Measurements from ENCODE around the gene SSUH2.

Gene SSUH2

DNA sequence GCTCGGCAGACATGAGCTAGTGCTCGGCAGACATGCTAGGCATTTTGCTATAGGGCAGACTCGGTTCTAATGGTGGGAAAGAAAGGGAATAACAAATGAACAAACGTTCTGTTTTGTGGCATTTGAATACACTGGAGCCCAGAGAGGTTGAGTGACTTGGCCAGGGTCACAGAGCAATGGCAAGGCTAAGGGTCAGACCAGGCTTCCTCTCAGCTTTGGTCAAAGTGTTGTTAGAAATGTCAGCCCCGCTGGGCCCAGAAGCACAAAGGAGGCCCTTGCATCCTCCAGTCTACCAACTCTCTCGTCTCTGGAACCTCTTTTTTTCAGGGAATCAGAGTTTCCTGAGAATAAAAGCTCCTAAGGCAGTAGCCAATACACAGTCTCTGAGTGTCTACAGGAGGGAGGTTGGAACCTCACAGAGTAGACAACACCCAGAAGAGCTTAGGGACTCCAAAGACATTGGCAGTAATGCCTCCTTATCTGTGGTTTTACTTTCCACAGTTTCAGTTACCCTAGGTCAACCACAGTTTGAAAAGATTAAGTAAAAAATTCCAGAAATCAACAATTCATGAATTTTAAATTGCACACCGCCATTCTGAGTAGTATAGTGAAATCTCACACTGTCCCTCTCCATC lies 47.3 kb downstream of the SSUH2 start:
- no peaks in the 10 kb centered on the region for H3K36me3 ChIP-seq (ENCODE audit: control insufficient read depth in 1 of 2, insufficient read depth in 2 of 2, low read depth in 1 of 2, low read length in 2 of 2)
- H2BK15ac ChIP-seq (ENCODE audit: low read depth, poor library complexity, severe bottlenecking), result no peak overlapping the region
- H3K4ac ChIP-seq (ENCODE audit: low read depth in 1 of 2, low read length in 2 of 2), result peak overlapping the region in 1 of 2 experiments; percentile 20
- H4K8ac ChIP-seq (ENCODE audit: low read length), result no peak overlapping the region
- H3K27me3 ChIP-seq (ENCODE audit: control insufficient read depth in 1 of 2, insufficient read depth in 1 of 2, low read length in 2 of 2), result no peaks in the 10 kb centered on the region
- H2AK5ac ChIP-seq (ENCODE audit: low read length, severe bottlenecking), result no peak overlapping the region
- no peaks in the 10 kb centered on the region for H3K9me3 ChIP-seq (ENCODE audit: control insufficient read depth, low read length)
- H3K9ac ChIP-seq (ENCODE audit: low read length), result no peak overlapping the region
- WGBS, result 81% methylated on average over 6 of the region's 7 CpGs
- H4K91ac ChIP-seq (ENCODE audit: low read length), result no peak overlapping the region
- no peak overlapping the region for H3K18ac ChIP-seq (ENCODE audit: low read depth in 1 of 2, low read length in 2 of 2)
- no peak overlapping the region for H2BK120ac ChIP-seq (ENCODE audit: low read depth, low read length)
- peaks cover 5% of the 10 kb centered on the region for H3K4me1 ChIP-seq (ENCODE audit: control insufficient read depth, insufficient read depth, low read depth, low read length)
- no peak overlapping the region for H3K23ac ChIP-seq (ENCODE audit: low read length in 2 of 2)
- no peak overlapping the region for H3K4me2 ChIP-seq (ENCODE audit: low read length, poor library complexity, severe bottlenecking)
- H3K27ac ChIP-seq (ENCODE audit: low read length, poor library complexity, severe bottlenecking), result no peak overlapping the region
- H2AFZ ChIP-seq (ENCODE audit: low read depth, low read length), result no peak overlapping the region
- no peaks in the 10 kb centered on the region for H3K79me1 ChIP-seq (replicated peaks; ENCODE audit: low read length, poor library complexity, severe bottlenecking)
- H2BK5ac ChIP-seq (ENCODE audit: low read depth, low read length, poor library complexity, severe bottlenecking), result no peak overlapping the region
- no peak overlapping the region for H3K14ac ChIP-seq (ENCODE audit: low read length in 2 of 2)
- H3K4me3 ChIP-seq (ENCODE audit: insufficient read depth in 1 of 2, low read depth in 1 of 2, low read length in 2 of 2), result no peak overlapping the region
- no peak overlapping the region for H2BK12ac ChIP-seq (ENCODE audit: low read length in 2 of 2)
- no peak for DNase-seq

DNA sequence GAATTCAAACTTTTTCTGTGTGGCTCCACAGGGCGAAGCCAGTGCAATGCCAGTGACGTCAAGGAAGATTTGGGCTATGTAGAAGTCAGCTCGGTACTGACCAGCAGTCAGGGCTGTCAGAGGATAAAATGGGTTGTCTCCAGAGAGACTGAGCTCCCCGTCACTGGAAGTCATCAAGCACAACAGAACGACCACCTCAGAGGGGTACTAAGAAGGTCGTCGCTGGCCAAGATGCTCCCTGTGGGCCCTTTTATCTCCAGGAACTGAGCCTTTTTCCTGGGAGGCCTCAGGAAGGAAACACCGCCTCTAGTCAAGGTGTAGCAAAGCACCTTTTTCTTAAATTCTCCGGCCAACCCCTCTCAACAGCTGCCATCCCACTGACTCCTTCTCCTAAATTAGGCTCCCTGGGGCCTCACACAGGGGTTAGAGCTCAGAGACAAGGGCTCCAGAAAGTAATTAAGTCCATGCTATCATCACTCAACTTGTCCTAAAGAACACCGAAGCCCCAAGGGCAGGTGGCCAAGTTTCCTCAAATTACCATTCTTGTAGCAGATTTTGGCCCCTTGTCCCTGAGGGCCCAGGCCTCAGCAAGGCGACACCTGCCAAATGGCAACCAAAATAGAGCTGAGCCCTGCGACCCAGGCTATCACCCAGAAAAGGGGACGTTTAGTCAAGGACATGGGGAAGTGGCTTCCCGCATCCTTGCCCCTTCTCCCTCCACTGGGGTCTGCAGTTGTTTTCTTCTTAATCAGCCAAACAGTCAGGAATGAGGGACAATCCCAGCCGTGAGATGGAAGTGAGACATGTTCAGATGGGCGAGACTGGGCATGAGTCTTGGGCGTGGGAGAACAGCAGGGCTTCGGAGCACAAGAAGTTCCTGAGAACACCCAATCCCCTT lies 48.0 kb downstream of the SSUH2 start:
- Histone ChIP-seq H3K4me3 (ENCODE audit: insufficient read depth in 1 of 2, low read depth in 1 of 2, low read length in 2 of 2) (no peak overlapping the region), H3K14ac (ENCODE audit: low read length in 2 of 2) (no peak overlapping the region), H2AK5ac (ENCODE audit: low read length, severe bottlenecking) (no peak overlapping the region), H3K27me3 (ENCODE audit: control insufficient read depth in 1 of 2, insufficient read depth in 1 of 2, low read length in 2 of 2) (no peaks in the 10 kb centered on the region), H3K4ac (ENCODE audit: low read depth in 1 of 2, low read length in 2 of 2) (no peak overlapping the region), H3K4me2 (ENCODE audit: low read length, poor library complexity, severe bottlenecking) (no peak overlapping the region), H3K18ac (ENCODE audit: low read depth in 1 of 2, low read length in 2 of 2) (peak overlapping the region in 1 of 2 experiments; percentile 14), H2BK12ac (ENCODE audit: low read length in 2 of 2) (no peak overlapping the region), H2BK5ac (ENCODE audit: low read depth, low read length, poor library complexity, severe bottlenecking) (no peak overlapping the region), H3K9ac (ENCODE audit: low read length) (no peak overlapping the region), H2BK15ac (ENCODE audit: low read depth, poor library complexity, severe bottlenecking) (peak overlapping the region; percentile 44), H4K91ac (ENCODE audit: low read length) (no peak overlapping the region), H3K27ac (ENCODE audit: low read length, poor library complexity, severe bottlenecking) (no peak overlapping the region), H3K4me1 (ENCODE audit: control insufficient read depth, insufficient read depth, low read depth, low read length) (peaks cover 5% of the 10 kb centered on the region), H3K23ac (ENCODE audit: low read length in 2 of 2) (no peak overlapping the region), H4K8ac (ENCODE audit: low read length) (no peak overlapping the region), H3K9me3 (ENCODE audit: control insufficient read depth, low read length) (no peaks in the 10 kb centered on the region), H3K79me1 (replicated peaks; ENCODE audit: low read length, poor library complexity, severe bottlenecking) (no peaks in the 10 kb centered on the region), H2AFZ (ENCODE audit: low read depth, low read length) (no peak overlapping the region), H3K36me3 (ENCODE audit: control insufficient read depth in 1 of 2, insufficient read depth in 2 of 2, low read depth in 1 of 2, low read length in 2 of 2) (no peaks in the 10 kb centered on the region), H2BK120ac (ENCODE audit: low read depth, low read length) (no peak overlapping the region)
- WGBS, result 91% methylated on average over 18 of the region's 18 CpGs
- DNase-seq, result no peak

DNA sequence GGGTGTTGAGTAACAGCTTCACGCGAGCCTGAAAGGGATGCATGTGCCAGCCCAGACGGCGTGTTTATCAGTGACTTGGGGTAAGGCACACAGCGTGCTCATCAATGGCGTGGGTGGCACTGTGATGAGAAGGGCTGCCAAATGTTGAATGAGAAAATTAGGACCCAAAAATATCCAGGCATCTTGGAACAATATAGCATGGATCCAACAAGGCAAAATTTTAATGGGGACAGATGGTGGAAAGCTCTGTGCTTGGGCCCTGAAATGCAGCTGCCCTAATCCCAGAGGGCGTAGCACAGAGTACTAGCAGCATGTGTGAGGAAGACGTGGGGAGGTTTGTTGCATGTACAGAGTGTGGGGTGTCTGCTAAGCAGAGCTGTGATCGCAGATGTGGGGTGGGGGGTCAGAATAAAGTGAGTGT lies 48.9 kb downstream of the SSUH2 start:
- Histone ChIP-seq H3K27me3 (ENCODE audit: control insufficient read depth in 1 of 2, insufficient read depth in 1 of 2, low read length in 2 of 2) (no peaks in the 10 kb centered on the region), H2BK120ac (ENCODE audit: low read depth, low read length) (no peak overlapping the region), H4K8ac (ENCODE audit: low read length) (no peak overlapping the region), H3K9ac (ENCODE audit: low read length) (no peak overlapping the region), H3K9me3 (ENCODE audit: control insufficient read depth, low read length) (no peaks in the 10 kb centered on the region), H2BK5ac (ENCODE audit: low read depth, low read length, poor library complexity, severe bottlenecking) (no peak overlapping the region), H3K4me1 (ENCODE audit: control insufficient read depth, insufficient read depth, low read depth, low read length) (peaks cover 5% of the 10 kb centered on the region), H3K4me2 (ENCODE audit: low read length, poor library complexity, severe bottlenecking) (no peak overlapping the region), H3K4ac (ENCODE audit: low read depth in 1 of 2, low read length in 2 of 2) (no peak overlapping the region), H3K14ac (ENCODE audit: low read length in 2 of 2) (no peak overlapping the region), H3K36me3 (ENCODE audit: control insufficient read depth in 1 of 2, insufficient read depth in 2 of 2, low read depth in 1 of 2, low read length in 2 of 2) (no peaks in the 10 kb centered on the region), H2BK12ac (ENCODE audit: low read length in 2 of 2) (no peak overlapping the region), H3K27ac (ENCODE audit: low read length, poor library complexity, severe bottlenecking) (no peak overlapping the region), H2AK5ac (ENCODE audit: low read length, severe bottlenecking) (no peak overlapping the region), H3K4me3 (ENCODE audit: insufficient read depth in 1 of 2, low read depth in 1 of 2, low read length in 2 of 2) (no peak overlapping the region), H2AFZ (ENCODE audit: low read depth, low read length) (no peak overlapping the region), H3K79me1 (replicated peaks; ENCODE audit: low read length, poor library complexity, severe bottlenecking) (no peaks in the 10 kb centered on the region), H2BK15ac (ENCODE audit: low read depth, poor library complexity, severe bottlenecking) (no peak overlapping the region), H3K18ac (ENCODE audit: low read depth in 1 of 2, low read length in 2 of 2) (no peak overlapping the region), H3K23ac (ENCODE audit: low read length in 2 of 2) (no peak overlapping the region), H4K91ac (ENCODE audit: low read length) (no peak overlapping the region)
- no peak for DNase-seq
- 90% methylated on average over 9 of the region's 9 CpGs for WGBS

DNA sequence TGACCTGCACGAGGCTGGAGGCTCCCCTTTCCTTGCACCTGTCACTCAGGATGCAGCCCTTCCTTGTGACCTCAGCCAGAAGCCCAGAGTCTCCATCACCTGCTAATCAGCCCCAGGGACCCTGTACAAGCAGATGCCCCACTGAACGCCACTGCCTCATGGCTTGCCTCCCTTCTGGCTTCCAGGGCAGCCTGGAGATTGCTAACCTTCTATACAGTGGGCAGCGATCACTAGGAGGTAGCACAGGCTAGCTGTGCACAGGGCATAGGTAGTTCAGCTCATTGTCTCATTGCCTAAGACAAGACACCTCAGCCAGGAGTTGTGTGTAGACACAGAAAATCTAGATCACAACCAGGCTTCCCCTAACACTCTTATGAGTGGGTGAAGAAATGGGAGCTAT lies 49.3 kb downstream of the SSUH2 start:
- no peak overlapping the region for H3K18ac ChIP-seq (ENCODE audit: low read depth in 1 of 2, low read length in 2 of 2)
- no peak overlapping the region for H2AFZ ChIP-seq (ENCODE audit: low read depth, low read length)
- peaks cover 7% of the 10 kb centered on the region for H3K4me1 ChIP-seq (ENCODE audit: control insufficient read depth, insufficient read depth, low read depth, low read length)
- H2BK120ac ChIP-seq (ENCODE audit: low read depth, low read length), result no peak overlapping the region
- no peaks in the 10 kb centered on the region for H3K9me3 ChIP-seq (ENCODE audit: control insufficient read depth, low read length)
- no peak overlapping the region for H2BK15ac ChIP-seq (ENCODE audit: low read depth, poor library complexity, severe bottlenecking)
- no peak overlapping the region for H3K4me3 ChIP-seq (ENCODE audit: insufficient read depth in 1 of 2, low read depth in 1 of 2, low read length in 2 of 2)
- H3K27ac ChIP-seq (ENCODE audit: low read length, poor library complexity, severe bottlenecking), result no peak overlapping the region
- H4K8ac ChIP-seq (ENCODE audit: low read length), result no peak overlapping the region
- H3K79me1 ChIP-seq (replicated peaks; ENCODE audit: low read length, poor library complexity, severe bottlenecking), result no peaks in the 10 kb centered on the region
- H3K23ac ChIP-seq (ENCODE audit: low read length in 2 of 2), result no peak overlapping the region
- no peak overlapping the region for H2BK5ac ChIP-seq (ENCODE audit: low read depth, low read length, poor library complexity, severe bottlenecking)
- DNase-seq, result no peak
- no peak overlapping the region for H3K9ac ChIP-seq (ENCODE audit: low read length)
- no peak overlapping the region for H3K4ac ChIP-seq (ENCODE audit: low read depth in 1 of 2, low read length in 2 of 2)
- no peak overlapping the region for H2AK5ac ChIP-seq (ENCODE audit: low read length, severe bottlenecking)
- no peak overlapping the region for H4K91ac ChIP-seq (ENCODE audit: low read length)
- H3K27me3 ChIP-seq (ENCODE audit: control insufficient read depth in 1 of 2, insufficient read depth in 1 of 2, low read length in 2 of 2), result no peaks in the 10 kb centered on the region
- 84% methylated on average over 3 of the region's 3 CpGs for WGBS
- no peak overlapping the region for H3K14ac ChIP-seq (ENCODE audit: low read length in 2 of 2)
- H3K4me2 ChIP-seq (ENCODE audit: low read length, poor library complexity, severe bottlenecking), result no peak overlapping the region
- H3K36me3 ChIP-seq (ENCODE audit: control insufficient read depth in 1 of 2, insufficient read depth in 2 of 2, low read depth in 1 of 2, low read length in 2 of 2), result no peaks in the 10 kb centered on the region
- H2BK12ac ChIP-seq (ENCODE audit: low read length in 2 of 2), result no peak overlapping the region

Data from mesenchymal stem cell (in vitro differentiated cells and primary cell).